HepG2 (cell line): ENCODE measurements around the gene MEA1. TPM values are rescaled to one million over a fixed set of nuclear protein-coding genes. Genes with fewer than 3 reads are reported as not detected.

Experiments used
- ARID2 ChIP-seq: sonication (generic); formaldehyde crosslinking; IDR thresholded peaks from 2 replicates; pipeline ENCODE4 v1.8.1; 2022; ENCODE audit warnings: mild to moderate bottlenecking, missing genetic modification reagents, borderline replicate concordance
- BCL3 ChIP-seq: sonication (generic); formaldehyde crosslinking; IDR thresholded peaks from 2 replicates; pipeline ENCODE4 v1.5.1; 2020; ENCODE audit warnings: mild to moderate bottlenecking, missing genetic modification reagents, moderate library complexity
- FLYWCH1 ChIP-seq: sonication (generic); formaldehyde crosslinking; IDR thresholded peaks from 2 replicates; pipeline ENCODE4 v1.8.1; 2023; ENCODE audit warnings: mild to moderate bottlenecking, missing genetic modification reagents
- GATA4 ChIP-seq: sonication (generic); IDR thresholded peaks from 2 replicates; pipeline ENCODE4 v1.6.1; 2016; ENCODE audit warnings: antibody characterized with exemption, low read depth, borderline replicate concordance
- GZF1 ChIP-seq: sonication (generic); formaldehyde crosslinking; IDR thresholded peaks from 2 replicates; pipeline ENCODE4 v1.5.1; 2020; ENCODE audit warnings: mild to moderate bottlenecking, missing genetic modification reagents
- HDAC6 ChIP-seq: fragments of 200-600 bp; sonication (generic); IDR thresholded peaks from 2 replicates; pipeline ENCODE4 v1.7.0; 2017; ENCODE audit warnings: mild to moderate bottlenecking, antibody characterized with exemption, low read length, low read depth
- HIC2 ChIP-seq: sonication (generic); formaldehyde crosslinking; IDR thresholded peaks from 2 replicates; pipeline ENCODE4 v1.9.0; 2022; ENCODE audit warnings: low read depth, missing genetic modification reagents
- NKX3-1 ChIP-seq: sonication (generic); formaldehyde crosslinking; IDR thresholded peaks from 2 replicates; pipeline ENCODE4 v1.5.0; 2020; ENCODE audit warnings: missing genetic modification reagents
- NR2F1 ChIP-seq, 2 experiments: fragments of 450-650 bp in 1 of 2; formaldehyde crosslinking in 1 of 2; IDR thresholded peaks; 2 replicates each; pipeline versions ENCODE4 v1.5.0 to v1.6.1; 2016 to 2020; ENCODE audit warnings: mild to moderate bottlenecking in 1 of 2, missing compliant biosample characterization in 1 of 2, missing genetic modification reagents in 1 of 2, moderate library complexity in 1 of 2
- POLR2A ChIP-seq, 2 experiments: IDR thresholded peaks; 2 replicates each; pipeline ENCODE4 v1.6.1; 2011; ENCODE audit warnings: low read depth in 2 of 2, low read length in 2 of 2, mild to moderate bottlenecking in 1 of 2, moderate library complexity in 1 of 2; ENCODE audit not compliant: insufficient read depth in 1 of 2
- RARA ChIP-seq: IDR thresholded peaks from 2 replicates; pipeline ENCODE4 v1.6.1; 2016; ENCODE audit warnings: missing genetic modification reagents, missing compliant biosample characterization
- SNAPC5 ChIP-seq: sonication (generic); formaldehyde crosslinking; IDR thresholded peaks from 2 replicates; pipeline ENCODE4 v1.8.1; 2023; ENCODE audit warnings: mild to moderate bottlenecking, missing genetic modification reagents, borderline replicate concordance
- TBX2 ChIP-seq: sonication (generic); formaldehyde crosslinking; IDR thresholded peaks from 2 replicates; pipeline ENCODE4 v1.5.0; 2020; ENCODE audit warnings: missing genetic modification reagents, mild to moderate bottlenecking, borderline replicate concordance
- THYN1 ChIP-seq: sonication (generic); formaldehyde crosslinking; IDR thresholded peaks from 2 replicates; pipeline ENCODE4 v1.8.1; 2023; ENCODE audit warnings: low read depth, mild to moderate bottlenecking, moderate library complexity, missing genetic modification reagents, borderline replicate concordance
- ZBTB38 ChIP-seq: sonication (generic); formaldehyde crosslinking; IDR thresholded peaks from 2 replicates; pipeline ENCODE4 v1.5.1; 2020; ENCODE audit warnings: mild to moderate bottlenecking, missing genetic modification reagents
- ZNF280B ChIP-seq: sonication (generic); formaldehyde crosslinking; IDR thresholded peaks from 2 replicates; pipeline ENCODE4 v1.5.0; 2020; ENCODE audit warnings: missing genetic modification reagents, mild to moderate bottlenecking, borderline replicate concordance
- ZNF703 ChIP-seq: sonication (generic); formaldehyde crosslinking; IDR thresholded peaks from 2 replicates; pipeline ENCODE4 v1.5.1; 2020; ENCODE audit warnings: missing genetic modification reagents, mild to moderate bottlenecking, moderate library complexity, borderline replicate concordance
- ZNF768 ChIP-seq: sonication (generic); formaldehyde crosslinking; IDR thresholded peaks from 2 replicates; pipeline ENCODE4 v1.4.0; 2020; ENCODE audit warnings: missing genetic modification reagents
- polyA plus RNA-seq, 8 experiments: library from polyadenylated mRNA; depleted of rRNA in 3 of 8; stranded (reverse) in 7 of 8; unstranded in 1 of 8; fragments of >200 nt; fragmentation: Illumina TruSeq in 4 of 8; extraction: Trizol in 4 of 8; gene quantifications; 2 replicates each; pipeline versions ENCODE4 v1.2.1 to v1.2.3, GENCODE V29; 2011 to 2016; ENCODE audit warnings: low read depth in 4 of 8, missing spikeins in 1 of 8, mixed read lengths in 1 of 8; ENCODE audit not compliant: insufficient read depth in 1 of 8
- total RNA-seq, 5 experiments: library from RNA; depleted of rRNA; stranded (reverse); fragments of >200 nt; fragmentation: Illumina TruSeq; extraction: Trizol; gene quantifications; 2 replicates each; pipeline ENCODE4 v1.2.3, GENCODE V29; 2016; ENCODE audit warnings: low read depth in 1 of 5

Gene MEA1
- total and polyA plus RNA-seq, 2 of the 13 experiments (the other 11 are each of a cell fraction or from before 2014, with no cell fraction given), result 75.6 to 86.2 TPM

- TF ChIP-seq SNAPC5 (peak; percentile 74; the same call in 1 of the 2 replicates), NR2F1 (CRISPR knock-in tag; IDR thresholded peaks at IDR 0.05) (peak in 1 of 2 experiments; percentile 43; a peak in 2 of 4 replicates), FLYWCH1 (0 out of 2 replicates have a peak, but pooled peaks have one; percentile 32), RARA (peak; percentile 78), THYN1 (no peak), HDAC6 (no peak), GZF1 (CRISPR knock-in tag) (peak; percentile 74), POLR2A (IDR thresholded peaks at IDR 0.05; ENCODE audit: insufficient read depth in 1 of 2, low read depth in 2 of 2, low read length in 2 of 2) (peak in 1 of 2 experiments; percentile 80; a peak in 2 of 4 replicates), GATA4 (0 out of 2 replicates have a peak, but pooled peaks have one; percentile 45), NKX3-1 (CRISPR knock-in tag) (no peak), ARID2 (CRISPR knock-in tag) (peak; percentile 64; the same call in 1 of the 2 replicates), ZNF280B (CRISPR knock-in tag) (peak; percentile 55; the same call in 1 of the 2 replicates), BCL3 (CRISPR knock-in tag) (0 out of 2 replicates have a peak, but pooled peaks have one; percentile 60), ZNF703 (CRISPR knock-in tag) (no peak), ZNF768 (CRISPR knock-in tag) (peak; percentile 28; the same call in 1 of the 2 replicates), TBX2 (CRISPR knock-in tag) (peak; percentile 90), ZBTB38 (no peak), HIC2 (CRISPR knock-in tag) (peak; percentile 71; the same call in 1 of the 2 replicates)
These were observed 46.4 kb upstream of the MEA1 start (continued) for GRCh38 chr6:43060034-43060754.
